Measurements from ENCODE around the gene UBXN6.

The UBXN6 gene

DNA sequence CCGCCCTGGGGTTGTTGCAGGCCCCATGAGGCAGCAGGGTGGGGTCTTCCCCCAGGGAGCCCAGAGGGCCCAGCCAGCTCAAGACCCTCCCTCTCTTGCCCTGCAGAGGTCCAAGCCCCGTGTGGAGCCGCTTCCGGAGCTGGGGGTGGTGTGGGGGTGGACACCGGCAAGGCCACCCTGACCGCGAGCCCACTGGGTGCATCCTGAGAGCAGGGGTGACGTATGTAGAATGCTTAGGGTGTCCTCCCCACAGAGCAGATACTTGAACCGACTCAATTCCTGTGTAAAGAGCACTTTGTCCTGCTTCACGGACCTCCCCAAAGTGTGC lies 14.8 kb downstream of the UBXN6 start:
- DNase-seq (ENCODE audit: low spot score): no peak

DNA sequence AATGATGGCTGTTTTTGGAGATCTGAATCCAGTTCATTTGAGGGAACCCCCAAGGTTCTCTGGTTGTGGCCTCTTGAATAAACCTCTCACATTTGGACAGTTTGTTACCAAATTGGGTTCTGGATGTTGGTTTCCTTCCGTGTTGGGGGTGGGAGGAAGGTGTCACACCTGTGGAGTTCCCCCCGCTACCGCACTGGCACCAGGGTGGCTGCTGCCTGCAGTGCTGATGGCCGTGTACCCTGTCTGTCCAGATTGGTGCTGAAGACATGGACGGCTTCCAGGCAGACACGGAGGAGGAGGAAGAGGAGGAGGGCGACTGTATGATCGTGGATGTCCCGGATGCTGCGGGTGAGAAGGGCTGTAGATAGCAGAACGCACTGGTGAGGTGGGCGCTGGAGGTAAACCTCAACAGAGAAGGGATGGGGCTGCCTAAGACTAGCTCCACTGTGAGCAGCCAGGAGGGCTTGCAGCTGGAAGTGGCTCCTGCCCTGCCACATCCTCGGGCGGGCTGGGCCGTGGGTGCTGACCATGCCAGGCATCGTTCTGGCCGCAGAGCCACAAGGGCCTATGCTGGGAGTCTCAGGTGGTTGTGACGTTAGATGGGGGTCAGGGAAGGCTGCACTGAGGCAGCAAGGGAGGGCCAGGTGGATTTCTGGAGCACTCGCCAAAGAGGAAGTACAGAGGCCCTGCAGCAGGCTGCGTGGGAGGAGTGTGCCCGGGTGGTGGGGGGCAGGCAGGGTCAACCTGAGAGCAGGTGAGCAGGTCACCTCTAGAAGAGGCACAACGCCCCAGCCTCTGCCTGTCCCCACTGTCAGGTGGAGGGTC lies 15.4 kb downstream of the UBXN6 start:
- DNase-seq (ENCODE audit: low spot score): no peak

DNA sequence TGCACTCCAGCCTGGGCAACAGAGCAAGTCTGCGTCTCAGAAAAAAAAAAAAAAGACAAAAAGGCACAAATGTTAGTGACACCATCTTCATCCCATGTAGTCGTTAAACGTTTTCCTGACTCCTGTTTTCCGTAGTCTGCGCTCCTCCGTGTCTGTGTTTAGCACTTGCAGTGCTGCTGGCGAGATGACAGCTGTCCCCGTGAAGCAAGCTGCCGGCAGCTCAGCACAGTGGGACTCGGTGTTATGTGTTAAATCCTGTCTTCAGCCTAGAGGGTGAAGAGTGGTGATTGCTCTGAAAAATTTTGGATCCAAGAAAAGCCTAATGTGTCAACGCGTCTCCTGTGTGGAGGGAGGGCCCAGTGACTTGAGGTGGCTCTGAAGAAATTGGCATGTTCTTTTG lies 18.4 kb downstream of the UBXN6 start:
- DNase-seq (ENCODE audit: low spot score): no peak

DNA sequence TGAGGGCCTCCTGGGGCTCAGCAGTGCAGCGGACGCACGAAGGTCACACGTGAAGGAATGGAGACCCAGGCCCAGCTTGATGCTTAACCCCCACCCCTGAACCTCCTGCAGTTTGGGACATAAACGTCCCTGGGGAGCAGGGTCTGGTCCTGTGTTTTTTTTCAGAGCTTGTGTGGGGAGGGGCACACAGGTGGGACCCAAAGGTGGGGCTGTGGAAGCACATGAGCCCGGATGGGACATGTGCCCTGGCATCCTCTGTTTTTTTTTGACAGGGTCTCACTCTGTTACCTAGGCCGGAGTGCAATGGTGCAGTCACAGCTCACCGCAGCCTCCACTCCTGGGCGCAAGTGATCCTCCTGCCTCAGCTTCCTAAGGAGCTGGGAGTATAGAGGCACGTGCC lies 20.5 kb downstream of the UBXN6 start:
- no peak for DNase-seq (ENCODE audit: low spot score)

DNA sequence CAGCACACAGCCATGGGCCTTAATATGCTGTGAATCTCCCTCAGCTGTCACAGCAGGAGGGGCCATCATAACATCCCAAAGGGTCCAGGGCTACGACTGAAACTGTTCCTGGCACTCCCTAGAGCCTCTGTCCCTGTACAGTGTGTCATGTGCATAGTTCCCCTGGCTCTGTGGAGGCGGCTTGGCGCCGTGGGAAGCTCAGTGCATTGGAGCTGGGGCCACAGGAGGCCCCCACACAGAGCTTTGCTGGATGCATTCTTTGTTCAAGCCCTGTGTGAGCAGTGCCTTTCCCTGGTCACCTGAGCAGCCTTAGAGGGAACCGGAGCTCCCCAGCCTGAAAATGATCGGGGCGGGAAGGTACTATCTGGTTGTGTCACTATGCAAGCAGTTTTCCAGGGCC lies 21.4 kb downstream of the UBXN6 start:
- no peak for DNase-seq (ENCODE audit: low spot score)

DNA sequence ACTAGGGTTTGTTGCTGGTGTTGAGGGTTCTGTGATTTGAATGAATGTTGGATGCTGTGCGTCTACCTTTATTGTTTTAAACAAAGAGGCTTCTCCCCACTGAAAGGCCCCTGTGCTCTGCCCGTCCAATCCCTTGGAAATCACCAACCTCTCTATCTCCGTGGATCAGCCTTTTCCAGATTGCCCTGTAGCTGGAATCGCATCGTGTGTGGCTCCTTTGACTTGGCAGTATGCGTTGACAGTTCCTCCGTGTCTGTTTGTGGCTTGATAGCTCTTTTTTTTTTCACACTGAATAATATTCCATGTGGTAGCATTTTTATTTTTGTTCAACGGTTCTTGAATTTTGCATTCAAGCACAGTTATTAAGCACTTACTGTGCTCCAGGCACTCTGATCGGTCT lies 23.2 kb downstream of the UBXN6 start:
- no peak for DNase-seq (ENCODE audit: low spot score)

DNA sequence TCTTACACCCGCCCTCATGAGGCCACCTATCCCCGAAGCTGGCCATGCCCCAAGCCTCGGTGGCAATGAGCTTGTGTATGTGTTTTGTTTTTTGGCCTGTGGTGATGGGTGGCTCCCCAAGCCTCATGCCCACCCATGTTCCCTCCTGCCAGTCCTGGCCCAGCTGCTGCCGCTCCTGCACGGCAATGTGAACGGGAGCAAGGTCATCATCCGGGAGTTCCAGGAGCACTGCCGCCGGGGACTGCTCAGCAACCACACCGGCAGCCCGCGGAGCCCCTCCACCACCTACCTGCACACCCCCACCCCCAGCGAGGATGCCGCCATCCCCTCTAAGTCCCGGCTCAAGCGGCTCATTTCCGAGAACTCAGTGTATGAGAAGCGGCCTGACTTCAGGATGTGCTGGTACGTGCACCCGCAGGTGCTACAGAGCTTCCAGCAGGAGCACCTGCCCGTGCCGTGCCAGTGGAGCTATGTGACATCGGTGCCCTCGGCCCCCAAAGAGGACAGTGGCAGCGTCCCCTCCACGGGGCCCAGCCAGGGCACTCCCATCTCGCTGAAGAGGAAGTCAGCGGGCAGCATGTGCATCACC lies 24.6 kb downstream of the UBXN6 start:
- DNase-seq (ENCODE audit: low spot score): no peak

DNA sequence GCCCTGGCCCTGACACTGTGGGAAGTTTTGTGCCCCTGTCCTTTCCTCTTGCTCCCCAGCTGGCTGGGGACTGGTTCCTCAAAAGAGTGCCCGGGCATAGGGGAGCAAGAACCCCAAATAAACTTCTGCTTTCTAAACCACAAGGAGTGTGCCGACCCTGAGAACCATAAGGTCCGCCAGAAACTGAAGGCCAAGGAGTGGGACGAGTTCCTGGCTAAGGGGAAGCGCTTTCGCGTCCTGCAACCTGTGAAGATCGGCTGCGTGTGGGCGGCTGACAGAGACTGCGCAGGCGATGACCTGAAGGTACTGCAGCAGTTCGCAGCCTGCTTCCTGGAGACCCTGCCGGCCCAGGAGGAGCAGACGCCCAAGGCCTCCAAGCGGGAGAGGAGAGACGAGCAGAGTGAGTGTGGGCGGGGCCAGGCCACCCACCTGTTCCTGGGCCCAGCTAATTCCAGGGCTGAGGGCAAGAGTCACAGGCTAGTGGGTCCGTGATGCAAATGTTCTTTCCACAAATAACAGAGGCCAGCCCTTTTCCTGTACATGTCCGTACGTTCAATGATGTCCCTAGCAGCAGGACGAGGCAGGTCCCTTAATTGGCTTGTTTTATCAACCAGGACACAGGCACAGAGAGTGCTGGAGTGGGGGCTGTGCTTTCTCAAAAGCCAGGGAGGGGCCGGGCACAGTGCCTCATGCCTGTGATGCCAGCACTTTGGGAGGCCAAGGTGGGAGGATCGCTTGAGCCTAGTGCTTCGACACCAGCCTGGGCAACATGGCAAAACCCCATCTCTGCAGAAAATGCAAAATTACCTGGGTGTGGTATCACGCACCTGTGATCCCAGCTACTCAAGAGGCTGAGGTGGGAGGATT lies 25.6 kb downstream of the UBXN6 start:
- no peak for DNase-seq (ENCODE audit: low spot score)

DNA sequence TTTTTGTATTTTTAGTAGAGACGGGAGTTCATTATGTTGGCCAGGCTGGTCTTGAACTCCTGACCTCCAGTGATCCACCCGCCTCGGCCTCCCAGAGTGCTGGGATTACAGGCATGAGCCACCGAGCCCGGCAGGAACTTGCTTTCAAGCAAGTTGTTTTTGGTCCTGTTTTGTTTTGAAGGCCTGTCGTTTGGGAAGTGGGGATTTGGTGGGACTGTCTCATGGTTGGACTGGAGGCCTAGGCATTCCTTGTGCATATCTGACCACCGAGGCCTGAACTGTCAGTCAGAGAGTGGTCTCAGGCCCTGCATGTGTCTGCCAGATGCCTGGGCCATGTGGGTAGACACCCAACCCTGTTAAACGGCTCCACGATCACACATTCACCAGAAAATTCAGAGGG lies 26.3 kb downstream of the UBXN6 start:
- DNase-seq (ENCODE audit: low spot score): no peak

DNA sequence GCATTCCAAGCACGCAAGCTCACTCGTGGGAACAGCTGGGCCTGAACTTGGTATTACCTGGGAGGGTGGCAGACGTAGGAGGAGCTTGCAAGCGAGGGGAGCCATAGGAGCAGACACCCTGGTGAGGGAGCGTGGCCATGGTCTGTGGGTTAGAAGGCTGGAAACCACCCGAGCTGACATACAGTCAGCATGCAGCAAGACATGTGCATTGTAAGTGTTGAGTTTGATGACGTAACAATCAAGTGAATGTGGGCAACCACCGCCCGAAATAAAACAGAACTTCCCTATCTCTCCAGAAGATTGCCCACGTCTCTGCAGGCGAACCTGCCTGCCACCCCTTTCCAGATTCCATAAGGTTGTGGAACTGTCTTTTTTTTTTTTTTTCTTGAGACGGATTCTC lies 26.8 kb downstream of the UBXN6 start:
- DNase-seq (ENCODE audit: low spot score): no peak

DNA sequence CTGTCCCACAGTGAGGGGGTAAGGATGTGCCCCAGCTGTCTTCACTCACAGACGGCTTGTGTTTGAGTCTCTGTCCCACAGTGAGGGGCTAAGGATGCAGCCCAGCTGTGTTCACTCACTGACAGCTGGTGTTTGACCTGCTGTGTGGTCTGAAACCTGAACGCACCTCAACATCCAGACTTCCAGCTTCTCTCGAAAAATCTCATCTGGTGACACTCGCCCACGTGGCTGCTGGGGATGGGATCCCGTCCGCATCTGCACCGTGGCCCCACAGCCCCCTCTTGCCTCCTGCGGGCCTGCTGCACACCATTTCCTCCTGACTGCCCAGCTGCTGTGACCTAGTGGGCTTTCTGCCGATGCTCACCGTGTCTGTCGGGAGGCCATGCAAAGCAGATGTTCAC lies 27.8 kb downstream of the UBXN6 start:
- DNase-seq (ENCODE audit: low spot score): no peak

DNA sequence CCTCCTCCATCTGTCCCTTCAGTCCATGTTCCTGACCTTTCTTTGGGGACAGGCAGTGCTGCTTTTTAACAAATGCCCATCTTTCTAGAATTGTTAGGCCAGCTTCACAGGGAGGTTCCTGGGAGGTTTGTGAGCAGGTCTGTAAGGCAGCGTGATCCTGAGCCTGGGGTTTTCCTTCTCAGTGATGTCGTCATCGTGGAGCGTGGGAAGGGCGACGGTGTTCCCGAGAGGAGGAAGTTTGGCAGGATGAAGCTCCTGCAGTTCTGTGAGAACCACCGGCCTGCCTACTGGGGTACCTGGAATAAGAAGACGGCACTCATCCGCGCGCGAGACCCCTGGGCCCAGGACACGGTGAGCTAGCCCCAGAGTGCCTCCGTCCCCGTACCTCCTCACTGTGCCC lies 28.3 kb downstream of the UBXN6 start:
- no peak for DNase-seq (ENCODE audit: low spot score)

DNA sequence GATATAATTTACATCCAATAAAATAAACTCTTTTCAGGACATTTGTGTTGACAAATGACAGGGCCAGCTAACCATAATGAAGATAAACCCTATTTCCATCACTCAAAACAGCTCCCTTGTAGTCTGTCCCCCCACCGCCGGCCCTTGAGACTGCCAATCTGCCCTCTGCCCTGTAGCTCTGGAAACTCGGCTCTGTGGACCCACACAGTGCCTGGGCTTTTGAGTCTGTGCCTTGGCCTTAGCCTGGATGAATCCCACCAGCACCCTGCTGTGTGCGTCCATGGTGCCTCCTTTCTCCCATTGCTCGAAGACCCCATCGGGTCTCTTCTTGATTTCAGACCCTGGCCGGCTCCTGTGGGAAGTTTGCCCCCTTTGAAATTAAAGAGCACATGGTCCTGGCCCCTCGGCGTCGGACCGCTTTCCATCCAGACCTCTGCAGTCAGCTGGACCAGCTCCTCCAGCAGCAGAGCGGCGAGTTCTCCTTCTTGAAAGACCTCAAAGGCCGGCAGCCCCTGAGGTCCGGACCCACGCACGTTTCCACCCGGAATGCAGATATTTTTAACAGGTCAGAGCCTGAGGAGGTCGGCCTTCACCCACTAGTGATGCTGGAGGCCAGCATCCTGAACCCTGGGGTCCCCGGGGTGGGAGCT lies 29.1 kb downstream of the UBXN6 start:
- no peak for DNase-seq (ENCODE audit: low spot score)

DNA sequence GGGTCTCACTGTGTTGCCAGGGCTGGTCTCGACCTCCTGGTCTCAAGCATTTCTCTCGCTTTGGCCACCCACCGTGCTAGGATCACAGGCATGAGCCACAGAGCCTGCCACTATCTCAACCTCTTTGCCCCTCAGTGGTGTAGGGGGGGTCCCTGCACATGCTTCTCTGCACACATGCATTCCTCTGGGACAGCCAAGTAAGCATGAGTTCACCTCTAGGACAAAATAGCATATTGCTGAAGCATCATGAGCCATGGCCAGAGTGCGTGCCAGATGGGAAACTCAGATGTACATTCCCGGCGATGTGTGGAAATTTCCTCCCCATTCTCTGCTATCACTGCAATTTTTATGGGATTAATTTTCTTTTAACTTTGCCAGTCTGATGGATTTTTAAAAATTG lies 32.1 kb downstream of the UBXN6 start:
- DNase-seq (ENCODE audit: low spot score): no peak

DNA sequence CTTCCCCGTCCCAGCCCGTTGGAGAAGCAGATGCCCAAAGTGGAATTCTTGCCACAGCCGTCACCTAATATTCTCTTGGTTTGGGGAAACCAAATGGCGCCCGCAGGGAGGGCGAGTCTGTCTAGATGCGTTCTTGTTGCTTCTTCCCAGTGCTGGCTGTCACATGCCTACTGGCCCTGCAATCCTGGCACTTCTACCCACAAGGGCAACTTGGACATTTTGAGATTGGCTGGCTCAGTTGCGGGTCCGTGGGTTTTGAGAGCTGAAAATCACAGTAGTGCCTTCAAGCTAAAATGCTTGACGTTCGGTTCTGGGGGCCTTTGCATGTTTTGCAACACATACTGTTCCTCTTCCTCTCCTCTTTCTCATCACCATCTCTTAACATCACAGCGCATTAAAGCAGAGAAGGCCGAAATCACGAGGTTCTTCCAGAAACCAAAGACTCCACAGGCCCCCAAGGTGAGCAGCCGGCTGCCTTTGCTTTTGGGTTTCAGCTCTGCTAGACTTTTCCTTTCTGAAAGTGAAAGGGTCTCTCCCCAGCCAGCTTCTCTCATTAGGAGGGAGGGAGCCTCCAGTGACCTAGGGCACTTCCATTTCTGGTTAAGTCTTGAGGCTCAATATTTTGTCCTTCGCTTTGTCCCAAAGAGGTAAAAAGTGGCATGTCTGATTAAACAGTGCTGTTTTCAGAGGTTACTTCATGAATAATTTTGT lies 34.0 kb downstream of the UBXN6 start:
- no peak for DNase-seq (ENCODE audit: low spot score)

DNA sequence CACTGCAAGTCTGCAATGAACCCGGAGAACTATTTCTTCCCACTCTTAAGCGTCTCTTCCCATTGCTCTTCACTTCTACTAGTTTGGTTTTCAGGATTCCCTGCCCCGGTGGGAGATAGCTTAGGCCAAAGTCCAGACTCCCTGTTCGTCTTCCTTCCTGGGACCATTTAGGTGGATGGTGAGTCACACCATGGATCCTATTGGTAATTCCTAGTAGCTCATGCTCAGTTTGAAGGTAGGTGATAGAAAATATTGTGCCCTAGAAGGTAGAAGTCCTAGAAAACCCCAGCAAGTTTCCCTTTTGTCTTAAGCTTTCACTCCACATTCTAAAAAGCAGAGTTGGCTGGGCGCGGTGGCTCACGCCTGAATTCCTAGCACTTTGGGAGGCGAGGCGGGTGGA lies 41.3 kb downstream of the UBXN6 start:
- no peak for DNase-seq (ENCODE audit: low spot score)

DNA sequence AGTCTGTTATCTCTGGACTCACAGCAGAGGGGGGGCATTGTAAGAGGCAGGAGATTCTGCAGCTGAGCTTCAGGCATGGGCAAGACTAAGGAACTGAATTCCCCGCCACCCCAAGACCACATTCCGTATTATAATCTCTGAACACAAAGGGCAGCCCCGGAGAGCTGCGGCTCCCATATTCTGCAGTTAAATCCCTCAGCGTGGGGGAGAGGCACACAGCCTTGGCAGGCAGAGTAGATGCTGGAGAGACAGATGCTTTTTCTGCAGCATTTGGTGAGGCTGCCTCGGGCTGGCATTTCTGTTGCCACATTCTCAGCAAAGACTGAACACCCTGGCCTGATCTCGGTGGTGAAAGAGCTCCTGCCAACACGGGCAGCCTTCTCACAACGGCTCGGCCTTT lies 42.2 kb downstream of the UBXN6 start:
- no peak for DNase-seq (ENCODE audit: low spot score)

DNA sequence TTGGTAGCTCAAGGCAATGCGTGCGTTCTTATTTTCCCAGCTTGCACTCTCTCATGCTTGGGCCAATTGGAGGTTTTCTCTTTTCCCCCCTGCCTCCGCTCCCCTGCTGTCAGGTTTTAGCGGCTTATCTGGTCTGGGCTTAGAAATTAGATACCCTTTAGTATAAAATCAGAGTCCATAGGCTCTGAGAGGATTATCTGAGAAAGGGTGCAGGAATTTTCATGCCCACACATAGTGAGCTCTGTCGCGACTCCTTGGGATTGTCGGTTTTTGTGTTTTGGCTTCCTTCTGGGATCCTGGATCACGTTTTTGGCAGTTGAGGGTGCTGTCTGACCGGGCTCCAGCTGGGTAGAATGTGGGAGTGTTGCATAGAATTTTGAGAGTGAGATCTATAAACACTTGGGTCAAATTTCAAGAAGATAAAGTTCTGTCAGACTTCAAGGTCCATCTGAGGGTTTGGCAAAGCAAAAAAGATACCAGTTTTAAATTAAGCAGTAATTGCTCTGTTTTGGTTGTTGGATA lies 42.7 kb downstream of the UBXN6 start:
- no peak for DNase-seq (ENCODE audit: low spot score)

DNA sequence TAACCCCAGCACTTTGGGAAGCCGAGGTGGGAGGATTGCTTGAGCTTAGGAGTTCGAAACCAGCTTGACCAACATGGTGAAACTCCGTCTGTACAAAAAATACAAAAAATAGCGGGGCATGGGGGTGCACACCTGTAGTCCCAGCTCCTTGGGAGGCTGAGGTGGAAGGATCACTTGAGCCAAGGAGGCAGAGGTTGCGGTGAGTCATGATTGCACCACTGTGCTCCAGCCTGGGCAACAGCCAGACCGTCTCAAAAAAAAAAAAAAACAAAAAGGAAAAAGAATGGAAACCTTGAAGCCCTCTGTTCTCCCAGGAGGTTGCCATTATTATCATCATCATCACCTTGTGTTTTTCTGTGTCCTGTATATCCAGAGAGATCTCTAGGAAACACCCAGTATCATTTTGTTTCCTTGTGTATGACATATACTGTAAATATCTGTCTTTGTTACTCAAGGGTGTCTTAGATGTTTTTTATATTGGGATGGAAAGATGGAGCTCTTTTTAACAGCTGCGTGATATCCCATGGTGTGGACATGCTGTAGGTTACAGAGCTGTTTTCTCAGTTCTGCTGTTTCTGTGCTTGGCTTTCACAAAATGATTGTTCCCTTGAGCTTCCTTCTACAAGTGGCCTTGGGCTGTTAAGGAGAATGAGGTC lies 43.3 kb downstream of the UBXN6 start:
- no peak for DNase-seq (ENCODE audit: low spot score)

DNA sequence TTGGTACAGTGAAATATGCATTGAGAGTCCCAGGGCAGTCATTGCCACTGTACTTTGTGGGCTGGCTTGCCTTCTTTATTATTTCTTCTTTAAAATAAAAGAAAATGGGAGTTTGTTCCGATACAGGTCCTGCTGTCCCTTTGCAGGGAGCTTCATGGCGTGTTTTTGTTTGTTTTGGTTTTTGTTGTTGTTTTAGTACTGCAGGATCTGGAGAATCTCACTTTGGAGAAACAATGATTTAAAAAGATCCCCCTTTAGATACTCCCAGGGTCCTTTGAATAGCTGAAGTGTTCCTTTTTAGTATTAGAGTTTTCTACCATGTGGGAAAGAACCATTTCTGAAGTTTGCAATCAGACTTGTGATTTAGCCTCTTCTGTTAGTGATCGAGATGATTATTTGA lies 44.0 kb downstream of the UBXN6 start:
- no peak for DNase-seq (ENCODE audit: low spot score)
